Adrenal gland (tissue), 5 donors: ENCODE results near the gene GPC6.

ENCODE experiments used
- CTCF ChIP-seq, 6 experiments: fragments of 450-650 bp in 4 of 6; fragments of 200-600 bp in 2 of 6; sonication (generic) in 1 of 6; IDR thresholded peaks; 1 replicate in 5 of 6; 2 replicates in 1 of 6; pipeline versions ENCODE4 v1.5.1 to v1.8.0; 2016 to 2021; ENCODE audit warnings: antibody characterized with exemption in 6 of 6, mild to moderate bottlenecking in 2 of 6, moderate library complexity in 1 of 6
- POLR2A ChIP-seq, 2 donors: fragments of 450-650 bp; IDR thresholded peaks; one replicate each; pipeline ENCODE4 v1.6.1; 2017; ENCODE audit warnings: antibody characterized with exemption in 2 of 2, mild to moderate bottlenecking in 2 of 2, moderate library complexity in 1 of 2
- donor health status: DM: no; HTN: no; CAD: no.

- TF ChIP-seq CTCF (IDR thresholded peaks at IDR 0.05), result no peak
- no peak for TF ChIP-seq POLR2A (IDR thresholded peaks at IDR 0.05)
These were observed 550.9 kb downstream of the GPC6 start for GRCh38 chr13:93777504-93777903.
